Measurements from ENCODE around the gene CLRN2. TPM values are rescaled to one million over a fixed set of nuclear protein-coding genes. Genes with fewer than 3 reads are reported as not detected.

The CLRN2 gene
- total and polyA plus RNA-seq, 4 donors = 0.19 TPM; not detected in 3

GRCh38 chr4:17516980-17517379, 2.0 kb downstream of the CLRN2 start:
- Histone ChIP-seq H3K36me3 (ENCODE audit: control insufficient read depth in 4 of 4, insufficient read depth in 3 of 4, low read depth in 1 of 4, low read length in 3 of 4) (no peaks in the 10 kb centered on the region), H3K4me3 (ENCODE audit: low read depth in 1 of 3, low read length in 3 of 3) (no peak overlapping the region), H3K27ac (ENCODE audit: low read depth in 1 of 2, low read length in 2 of 2) (no peak overlapping the region), H3K27me3 (ENCODE audit: control insufficient read depth in 4 of 4, insufficient read depth in 4 of 4, low read length in 3 of 4) (no peaks in the 10 kb centered on the region), H3K9ac (ENCODE audit: low read depth in 1 of 2, low read length in 2 of 2) (no peak overlapping the region), H3K4me1 (ENCODE audit: control insufficient read depth in 4 of 4, insufficient read depth in 4 of 4, low read length in 3 of 4) (peaks cover 2 to 32% (median 18%) of the 10 kb centered on the region in 4 donors), H3K9me3 (ENCODE audit: control insufficient read depth in 4 of 4, low read length in 3 of 4) (no peaks in the 10 kb centered on the region)
- 82% methylated on average over 1 of the region's 1 CpG for WGBS
- no peak for DNase-seq (ENCODE audit: low spot score)
- TF ChIP-seq, protein P1, sequence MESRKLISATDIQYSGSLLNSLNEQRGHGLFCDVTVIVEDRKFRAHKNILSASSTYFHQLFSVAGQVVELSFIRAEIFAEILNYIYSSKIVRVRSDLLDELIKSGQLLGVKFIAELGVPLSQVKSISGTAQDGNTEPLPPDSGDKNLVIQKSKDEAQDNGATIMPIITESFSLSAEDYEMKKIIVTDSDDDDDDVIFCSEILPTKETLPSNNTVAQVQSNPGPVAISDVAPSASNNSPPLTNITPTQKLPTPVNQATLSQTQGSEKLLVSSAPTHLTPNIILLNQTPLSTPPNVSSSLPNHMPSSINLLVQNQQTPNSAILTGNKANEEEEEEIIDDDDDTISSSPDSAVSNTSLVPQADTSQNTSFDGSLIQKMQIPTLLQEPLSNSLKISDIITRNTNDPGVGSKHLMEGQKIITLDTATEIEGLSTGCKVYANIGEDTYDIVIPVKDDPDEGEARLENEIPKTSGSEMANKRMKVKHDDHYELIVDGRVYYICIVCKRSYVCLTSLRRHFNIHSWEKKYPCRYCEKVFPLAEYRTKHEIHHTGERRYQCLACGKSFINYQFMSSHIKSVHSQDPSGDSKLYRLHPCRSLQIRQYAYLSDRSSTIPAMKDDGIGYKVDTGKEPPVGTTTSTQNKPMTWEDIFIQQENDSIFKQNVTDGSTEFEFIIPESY (IDR thresholded peaks at IDR 0.05) = no peak
- no peak for TF ChIP-seq FOXA1 (IDR thresholded peaks at IDR 0.05)
- TF ChIP-seq, protein P2, sequence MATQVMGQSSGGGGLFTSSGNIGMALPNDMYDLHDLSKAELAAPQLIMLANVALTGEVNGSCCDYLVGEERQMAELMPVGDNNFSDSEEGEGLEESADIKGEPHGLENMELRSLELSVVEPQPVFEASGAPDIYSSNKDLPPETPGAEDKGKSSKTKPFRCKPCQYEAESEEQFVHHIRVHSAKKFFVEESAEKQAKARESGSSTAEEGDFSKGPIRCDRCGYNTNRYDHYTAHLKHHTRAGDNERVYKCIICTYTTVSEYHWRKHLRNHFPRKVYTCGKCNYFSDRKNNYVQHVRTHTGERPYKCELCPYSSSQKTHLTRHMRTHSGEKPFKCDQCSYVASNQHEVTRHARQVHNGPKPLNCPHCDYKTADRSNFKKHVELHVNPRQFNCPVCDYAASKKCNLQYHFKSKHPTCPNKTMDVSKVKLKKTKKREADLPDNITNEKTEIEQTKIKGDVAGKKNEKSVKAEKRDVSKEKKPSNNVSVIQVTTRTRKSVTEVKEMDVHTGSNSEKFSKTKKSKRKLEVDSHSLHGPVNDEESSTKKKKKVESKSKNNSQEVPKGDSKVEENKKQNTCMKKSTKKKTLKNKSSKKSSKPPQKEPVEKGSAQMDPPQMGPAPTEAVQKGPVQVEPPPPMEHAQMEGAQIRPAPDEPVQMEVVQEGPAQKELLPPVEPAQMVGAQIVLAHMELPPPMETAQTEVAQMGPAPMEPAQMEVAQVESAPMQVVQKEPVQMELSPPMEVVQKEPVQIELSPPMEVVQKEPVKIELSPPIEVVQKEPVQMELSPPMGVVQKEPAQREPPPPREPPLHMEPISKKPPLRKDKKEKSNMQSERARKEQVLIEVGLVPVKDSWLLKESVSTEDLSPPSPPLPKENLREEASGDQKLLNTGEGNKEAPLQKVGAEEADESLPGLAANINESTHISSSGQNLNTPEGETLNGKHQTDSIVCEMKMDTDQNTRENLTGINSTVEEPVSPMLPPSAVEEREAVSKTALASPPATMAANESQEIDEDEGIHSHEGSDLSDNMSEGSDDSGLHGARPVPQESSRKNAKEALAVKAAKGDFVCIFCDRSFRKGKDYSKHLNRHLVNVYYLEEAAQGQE (IDR thresholded peaks at IDR 0.05) = no peak
- no peak for TF ChIP-seq HNF4G (IDR thresholded peaks at IDR 0.05)
- TF ChIP-seq EGR1 (IDR thresholded peaks at IDR 0.05; ENCODE audit: low read depth in 2 of 2) = no peak
- no peak for TF ChIP-seq RAD21 (IDR thresholded peaks at IDR 0.05)
- TF ChIP-seq TAF1 (conservative IDR thresholded peaks at IDR 0.05) = no peak
- TF ChIP-seq, protein P3, sequence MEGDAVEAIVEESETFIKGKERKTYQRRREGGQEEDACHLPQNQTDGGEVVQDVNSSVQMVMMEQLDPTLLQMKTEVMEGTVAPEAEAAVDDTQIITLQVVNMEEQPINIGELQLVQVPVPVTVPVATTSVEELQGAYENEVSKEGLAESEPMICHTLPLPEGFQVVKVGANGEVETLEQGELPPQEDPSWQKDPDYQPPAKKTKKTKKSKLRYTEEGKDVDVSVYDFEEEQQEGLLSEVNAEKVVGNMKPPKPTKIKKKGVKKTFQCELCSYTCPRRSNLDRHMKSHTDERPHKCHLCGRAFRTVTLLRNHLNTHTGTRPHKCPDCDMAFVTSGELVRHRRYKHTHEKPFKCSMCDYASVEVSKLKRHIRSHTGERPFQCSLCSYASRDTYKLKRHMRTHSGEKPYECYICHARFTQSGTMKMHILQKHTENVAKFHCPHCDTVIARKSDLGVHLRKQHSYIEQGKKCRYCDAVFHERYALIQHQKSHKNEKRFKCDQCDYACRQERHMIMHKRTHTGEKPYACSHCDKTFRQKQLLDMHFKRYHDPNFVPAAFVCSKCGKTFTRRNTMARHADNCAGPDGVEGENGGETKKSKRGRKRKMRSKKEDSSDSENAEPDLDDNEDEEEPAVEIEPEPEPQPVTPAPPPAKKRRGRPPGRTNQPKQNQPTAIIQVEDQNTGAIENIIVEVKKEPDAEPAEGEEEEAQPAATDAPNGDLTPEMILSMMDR (IDR thresholded peaks at IDR 0.05; ENCODE audit: low read depth, low read length, missing input control) = no peak
- TF ChIP-seq FOXA2 (IDR thresholded peaks at IDR 0.05) = no peak
- no peak for TF ChIP-seq ATF3 (IDR thresholded peaks at IDR 0.05)
- TF ChIP-seq, protein P4, sequence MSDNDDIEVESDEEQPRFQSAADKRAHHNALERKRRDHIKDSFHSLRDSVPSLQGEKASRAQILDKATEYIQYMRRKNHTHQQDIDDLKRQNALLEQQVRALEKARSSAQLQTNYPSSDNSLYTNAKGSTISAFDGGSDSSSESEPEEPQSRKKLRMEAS (IDR thresholded peaks at IDR 0.05) = no peak
- TF ChIP-seq NR2F2 (IDR thresholded peaks at IDR 0.05) = no peak
- TF ChIP-seq HNF4A (conservative IDR thresholded peaks at IDR 0.05) = no peak
- no peak for TF ChIP-seq SP1 (IDR thresholded peaks at IDR 0.05)
- no peak for TF ChIP-seq JUND (IDR thresholded peaks at IDR 0.05)
- no peak for TF ChIP-seq RXRA (IDR thresholded peaks at IDR 0.05)
- TF ChIP-seq GABPA (IDR thresholded peaks at IDR 0.05 in 1 of 2, conservative IDR thresholded peaks at IDR 0.05 in 1 of 2) = no peak
- TF ChIP-seq YY1 (IDR thresholded peaks at IDR 0.05) = no peak

All from liver (tissue), 9 donors.